BJ (cell line): ENCODE results near the gene HSFX2. TPM values are rescaled to one million over a fixed set of nuclear protein-coding genes. Genes with fewer than 3 reads are reported as not detected.
"Not testable (repeated sequence)": the region's sequence is repeated elsewhere in the genome, so short reads cannot be mapped to it uniquely, and the experiment has no call there.

Source experiments
- CTCF ChIA-PET: fragments of 350-600 bp; formaldehyde crosslinking; extraction: SDS; loops from one replicate; lab custom pipeline; 2021; ENCODE audit warnings: antibody characterized with exemption, inconsistent platforms; lab: Yijun Ruan, JAX
- POLR2A ChIA-PET: fragments of 300-600 bp; sonication (Branson Sonifier 250); formaldehyde crosslinking; extraction: SDS; loops from one replicate; lab custom pipeline; 2021; ENCODE audit warnings: antibody characterized with exemption; lab: Charles Lee
- DNase-seq: peaks from one replicate; pipeline ENCODE4 v3.0.0-alpha.2; 2011; ENCODE audit warnings: low read depth
- H3K27me3 ChIP-seq: 2 replicates; pipeline ENCODE4 v1.6.0; 2011; ENCODE audit warnings: low read length; ENCODE audit not compliant: control insufficient read depth, insufficient read depth
- H3K36me3 ChIP-seq: 2 replicates; pipeline ENCODE4 v1.5.1; 2011; ENCODE audit warnings: low read length; ENCODE audit not compliant: control insufficient read depth, insufficient read depth
- H3K4me3 ChIP-seq: 2 replicates; pipeline ENCODE4 v1.5.1; 2011; ENCODE audit warnings: low read depth, mild to moderate bottlenecking, control low read depth, low read length
- polyA plus RNA-seq: library from polyadenylated mRNA; depleted of rRNA; stranded (reverse); fragments of >200 nt; gene quantifications from 2 replicates; pipeline ENCODE4 v1.2.3, GENCODE V29; 2011
- TF ChIP-seq, protein P1 (sequence below): IDR thresholded peaks from 2 replicates; pipeline ENCODE4 v1.5.1; 2011; ENCODE audit warnings: low read depth, mild to moderate bottlenecking, control low read depth, inconsistent platforms, low read length, moderate library complexity; ENCODE audit not compliant: insufficient read depth

The HSFX2 gene
- polyA plus RNA-seq, 1 experiment, result 0.29 TPM

DNA sequence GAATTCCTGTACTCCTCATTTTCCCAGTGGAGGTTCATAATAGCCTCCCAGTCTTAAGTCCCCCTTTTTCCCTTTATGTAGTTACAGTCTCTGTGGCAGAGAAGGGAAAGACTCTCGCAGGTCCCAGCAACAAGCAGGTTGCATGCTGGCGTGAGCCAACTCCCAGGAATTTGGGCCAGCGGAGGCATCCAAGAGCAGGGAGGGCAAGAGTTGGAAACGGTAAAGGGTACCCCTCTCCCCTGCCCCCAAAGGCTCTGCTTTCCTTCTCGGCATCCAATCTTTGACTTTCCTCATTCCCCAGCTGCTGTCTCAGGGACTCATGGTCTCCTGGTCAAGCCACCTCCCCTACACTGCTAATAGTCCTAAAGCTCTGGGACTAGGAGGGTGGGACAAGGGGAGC, 15.4 kb upstream of the HSFX2 start:
- ChIA-PET POLR2A (no interaction called here), CTCF (no interaction called here)
- TF ChIP-seq, protein P1, sequence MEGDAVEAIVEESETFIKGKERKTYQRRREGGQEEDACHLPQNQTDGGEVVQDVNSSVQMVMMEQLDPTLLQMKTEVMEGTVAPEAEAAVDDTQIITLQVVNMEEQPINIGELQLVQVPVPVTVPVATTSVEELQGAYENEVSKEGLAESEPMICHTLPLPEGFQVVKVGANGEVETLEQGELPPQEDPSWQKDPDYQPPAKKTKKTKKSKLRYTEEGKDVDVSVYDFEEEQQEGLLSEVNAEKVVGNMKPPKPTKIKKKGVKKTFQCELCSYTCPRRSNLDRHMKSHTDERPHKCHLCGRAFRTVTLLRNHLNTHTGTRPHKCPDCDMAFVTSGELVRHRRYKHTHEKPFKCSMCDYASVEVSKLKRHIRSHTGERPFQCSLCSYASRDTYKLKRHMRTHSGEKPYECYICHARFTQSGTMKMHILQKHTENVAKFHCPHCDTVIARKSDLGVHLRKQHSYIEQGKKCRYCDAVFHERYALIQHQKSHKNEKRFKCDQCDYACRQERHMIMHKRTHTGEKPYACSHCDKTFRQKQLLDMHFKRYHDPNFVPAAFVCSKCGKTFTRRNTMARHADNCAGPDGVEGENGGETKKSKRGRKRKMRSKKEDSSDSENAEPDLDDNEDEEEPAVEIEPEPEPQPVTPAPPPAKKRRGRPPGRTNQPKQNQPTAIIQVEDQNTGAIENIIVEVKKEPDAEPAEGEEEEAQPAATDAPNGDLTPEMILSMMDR, result no peak
- DNase-seq, result no peak
- no peaks in the 10 kb centered on the region for H3K27me3 ChIP-seq
- H3K4me3 ChIP-seq, result no peak overlapping the region
- no peaks in the 10 kb centered on the region; the same call in 1 of the 2 replicates for H3K36me3 ChIP-seq

DNA sequence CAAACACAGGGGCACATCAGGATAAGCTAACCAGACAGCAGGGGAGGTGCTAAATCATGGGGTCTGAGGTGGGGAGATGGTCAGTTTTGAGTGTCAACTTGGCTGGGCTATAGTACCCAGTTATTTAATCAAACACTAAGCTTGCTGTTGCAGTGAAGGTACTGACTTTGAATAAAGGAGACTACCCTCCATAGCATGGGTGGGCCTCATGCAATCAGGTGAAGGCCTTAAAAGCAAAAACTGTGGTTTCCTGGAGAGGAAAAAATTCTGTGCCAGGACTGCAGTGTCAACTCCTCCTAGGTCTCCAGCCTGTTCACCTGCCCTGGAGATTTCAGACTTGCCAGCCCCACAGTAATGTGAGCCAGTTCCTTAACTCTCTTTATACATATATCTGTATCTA, 12.6 kb upstream of the HSFX2 start:
- TF ChIP-seq, protein P1, result no peak
- no peak overlapping the region for H3K4me3 ChIP-seq
- ChIA-PET CTCF (no interaction called here), POLR2A (no interaction called here)
- H3K36me3 ChIP-seq, result no peaks in the 10 kb centered on the region; the same call in 1 of the 2 replicates
- no peaks in the 10 kb centered on the region for H3K27me3 ChIP-seq
- DNase-seq, result no peak

GRCh38 chrX:149605248-149605885, 10.3 kb upstream of the HSFX2 start:
- DNase-seq, H3K4me3 ChIP-seq, CTCF ChIA-PET, H3K27me3 ChIP-seq, H3K36me3 ChIP-seq, POLR2A ChIA-PET: not testable (repeated sequence)

GRCh38 chrX:149598603-149599002, 3.5 kb upstream of the HSFX2 start:
- CTCF ChIA-PET, POLR2A ChIA-PET, H3K4me3 ChIP-seq, H3K27me3 ChIP-seq, H3K36me3 ChIP-seq, DNase-seq: not testable (repeated sequence)

GRCh38 chrX:149595943-149596342, 829 bp upstream of the HSFX2 start:
- POLR2A ChIA-PET, H3K36me3 ChIP-seq, H3K4me3 ChIP-seq, DNase-seq, H3K27me3 ChIP-seq, CTCF ChIA-PET: not testable (repeated sequence)

DNA sequence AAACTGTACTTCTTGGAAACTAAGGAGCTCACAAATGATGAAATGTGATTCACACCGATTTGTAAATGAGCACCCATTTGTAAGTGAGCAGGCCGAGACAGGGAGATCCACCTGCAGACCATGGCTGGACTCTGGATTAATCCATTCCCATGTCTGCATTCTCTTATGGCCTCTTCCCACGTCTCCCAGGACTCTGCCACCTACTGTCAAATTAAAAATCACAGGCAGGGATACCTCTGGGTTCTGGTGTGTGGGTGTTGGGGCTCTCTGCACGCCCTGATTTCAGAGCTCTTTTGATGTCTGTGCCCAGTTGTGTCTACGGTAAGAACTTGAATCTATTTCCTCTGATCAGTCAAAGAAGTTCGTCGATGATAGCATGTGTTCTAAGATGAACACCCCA, 4.1 kb downstream of the HSFX2 start:
- DNase-seq, POLR2A ChIA-PET: not testable (repeated sequence)

DNA sequence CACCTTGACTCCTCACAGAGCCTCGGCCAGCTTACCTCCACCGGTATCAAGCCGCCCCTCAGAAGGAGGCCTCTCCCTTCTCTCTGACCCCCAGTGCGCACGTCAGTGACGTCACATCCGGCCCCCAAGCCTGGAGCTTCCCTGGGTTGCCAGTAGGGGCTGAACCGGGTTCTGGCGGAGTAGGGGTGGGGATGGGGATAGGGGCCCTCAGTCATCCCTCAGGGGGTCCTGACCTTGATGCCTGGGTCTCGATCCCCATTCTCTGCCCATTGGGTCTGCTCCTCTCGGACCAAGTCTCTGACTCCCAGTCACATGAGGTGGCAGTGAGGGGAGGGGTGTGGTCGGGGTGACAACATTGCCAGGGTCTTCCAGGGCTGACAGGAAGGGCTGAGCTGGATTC, 7.8 kb downstream of the HSFX2 start, which contains the start of gene MAGEA9B:
Gene MAGEA9B (minus strand): TSS at position 101 of the 400 bp plus-strand sequence. CDS start 4,280 bp downstream, outside the sequence.
- CTCF ChIA-PET, H3K27me3 ChIP-seq, DNase-seq, H3K4me3 ChIP-seq, POLR2A ChIA-PET, H3K36me3 ChIP-seq: not testable (repeated sequence)

More for the DNA sequence above, 4.1 kb downstream of the HSFX2 start:
- CTCF ChIA-PET, H3K27me3 ChIP-seq, H3K4me3 ChIP-seq, H3K36me3 ChIP-seq: not testable (repeated sequence)

DNA sequence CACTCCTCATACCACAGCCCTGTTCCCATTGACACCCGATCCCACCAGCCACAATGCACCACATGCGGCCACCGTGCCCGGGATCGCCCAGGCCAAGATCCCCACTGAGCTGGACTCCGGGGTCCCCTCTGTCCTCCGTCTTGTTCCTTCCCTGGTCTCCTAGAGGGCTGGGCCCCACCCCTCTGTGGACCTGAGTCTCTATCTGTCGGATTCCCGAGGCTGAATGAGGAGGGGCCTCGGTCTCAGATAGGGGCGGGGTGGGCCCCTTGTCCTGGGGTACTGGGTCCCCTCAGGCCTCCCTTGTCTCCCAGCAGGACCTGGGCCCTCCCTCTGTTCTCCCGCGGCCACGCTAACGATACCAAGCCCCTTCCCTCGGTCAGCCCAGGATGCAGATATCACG, 9.5 kb downstream of the HSFX2 start:
- H3K36me3 ChIP-seq, CTCF ChIA-PET, H3K27me3 ChIP-seq, POLR2A ChIA-PET, DNase-seq, H3K4me3 ChIP-seq: not testable (repeated sequence)

- H3K36me3 ChIP-seq, H3K27me3 ChIP-seq, CTCF ChIA-PET, H3K4me3 ChIP-seq, DNase-seq, POLR2A ChIA-PET: not testable (repeated sequence)
These were observed 21.7 kb downstream of the HSFX2 start for GRCh38 chrX:149573456-149573855.
